ENCODE data around the gene SLCO1B3.

The SLCO1B3 gene

GRCh38 chr12:20829919-20830318, 19.4 kb downstream of the SLCO1B3 start:
- TF ChIP-seq CTCF (IDR thresholded peaks at IDR 0.05; ENCODE audit: extremely low read depth, missing control alignments): no peak
- DNase-seq (ENCODE audit: low spot score): no peak

DNA sequence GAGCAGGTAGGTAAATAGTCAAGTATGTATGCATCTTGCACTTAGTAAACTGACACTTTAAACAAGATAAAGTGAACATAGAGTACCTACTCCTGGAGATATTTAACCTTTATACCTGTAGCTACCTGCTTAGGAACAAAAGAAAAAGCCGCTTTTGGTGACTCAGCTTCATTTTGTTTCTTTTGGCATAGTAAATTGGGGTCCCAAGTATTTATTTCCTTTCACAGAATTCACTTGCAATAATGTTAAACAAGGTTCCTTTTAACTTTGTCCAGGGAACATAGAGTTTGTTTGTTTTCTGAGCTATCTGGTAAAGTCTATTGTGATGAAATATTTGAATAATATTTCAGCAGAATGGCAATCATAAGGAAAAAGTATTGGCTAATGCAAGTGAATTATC, 20.0 kb downstream of the SLCO1B3 start:
- no peak for TF ChIP-seq CTCF (IDR thresholded peaks at IDR 0.05; ENCODE audit: extremely low read depth, missing control alignments)
- DNase-seq (ENCODE audit: low spot score): no peak

DNA sequence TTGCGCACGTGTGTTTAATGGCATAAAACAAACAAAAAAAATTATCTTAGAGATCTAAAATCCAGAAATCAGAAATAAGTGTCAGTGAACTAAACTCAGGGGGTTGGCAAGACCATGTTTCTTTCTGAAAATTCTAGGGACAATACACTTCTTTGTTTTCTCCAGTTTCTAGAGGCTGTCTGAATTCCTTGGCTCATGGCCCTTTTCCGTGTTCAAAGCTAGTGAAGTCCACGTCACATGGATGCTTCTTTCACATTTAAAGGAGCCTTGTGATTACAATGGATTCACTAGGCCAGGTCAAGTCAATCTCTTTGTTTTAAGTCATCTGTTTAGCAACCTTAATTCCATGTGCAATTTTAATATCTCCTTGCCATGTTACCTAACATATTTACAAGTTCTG, 22.4 kb downstream of the SLCO1B3 start:
- TF ChIP-seq CTCF (IDR thresholded peaks at IDR 0.05; ENCODE audit: extremely low read depth, missing control alignments): no peak
- no peak for DNase-seq (ENCODE audit: low spot score)

- no peak for DNase-seq (ENCODE audit: low spot score)
- TF ChIP-seq CTCF (IDR thresholded peaks at IDR 0.05; ENCODE audit: extremely low read depth, missing control alignments): no peak
Observed at GRCh38 chr12:20852649-20853048, 42.1 kb downstream of the SLCO1B3 start.

DNA sequence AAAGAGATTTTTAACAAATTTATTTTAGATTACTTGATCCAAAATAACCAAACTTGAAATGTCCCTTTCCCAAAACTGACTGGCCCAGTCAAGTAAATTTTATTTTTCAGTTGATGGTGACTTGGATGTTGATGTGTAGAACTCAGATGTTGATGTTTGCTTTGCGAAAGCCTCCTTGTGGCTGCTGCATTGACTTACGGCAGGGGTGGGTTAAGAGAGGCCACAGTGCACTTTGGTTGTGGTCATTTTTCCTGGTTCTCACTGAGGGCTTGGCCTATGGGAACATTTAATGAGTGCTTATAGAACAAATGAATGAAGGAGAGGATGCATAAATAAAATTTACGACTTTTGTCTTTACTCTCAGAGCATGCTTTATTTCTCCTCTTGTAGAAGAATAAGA, 52.6 kb downstream of the SLCO1B3 start:
- no peak for DNase-seq (ENCODE audit: low spot score)
- TF ChIP-seq CTCF (IDR thresholded peaks at IDR 0.05; ENCODE audit: extremely low read depth, missing control alignments): no peak

DNA sequence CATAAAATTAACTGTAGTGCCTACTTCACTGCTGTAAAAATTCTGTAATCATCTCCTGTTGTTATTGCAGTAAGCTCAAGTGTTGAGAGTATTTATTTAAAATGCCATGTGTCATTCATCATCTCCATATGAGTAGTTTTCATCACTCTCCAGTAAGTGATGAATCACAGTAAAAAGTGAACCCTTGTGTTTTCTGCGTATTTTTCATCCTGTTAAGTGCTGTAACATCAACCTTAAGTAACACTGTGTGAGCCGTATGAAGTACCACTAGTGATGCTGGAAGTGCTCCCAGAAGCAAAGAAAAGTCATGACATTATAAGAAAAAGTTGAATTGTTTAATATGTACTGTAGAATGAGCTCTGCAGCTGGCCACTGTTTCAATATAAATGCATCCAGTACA, 55.4 kb downstream of the SLCO1B3 start:
- TF ChIP-seq CTCF (IDR thresholded peaks at IDR 0.05; ENCODE audit: extremely low read depth, missing control alignments): no peak
- DNase-seq (ENCODE audit: low spot score): no peak

DNA sequence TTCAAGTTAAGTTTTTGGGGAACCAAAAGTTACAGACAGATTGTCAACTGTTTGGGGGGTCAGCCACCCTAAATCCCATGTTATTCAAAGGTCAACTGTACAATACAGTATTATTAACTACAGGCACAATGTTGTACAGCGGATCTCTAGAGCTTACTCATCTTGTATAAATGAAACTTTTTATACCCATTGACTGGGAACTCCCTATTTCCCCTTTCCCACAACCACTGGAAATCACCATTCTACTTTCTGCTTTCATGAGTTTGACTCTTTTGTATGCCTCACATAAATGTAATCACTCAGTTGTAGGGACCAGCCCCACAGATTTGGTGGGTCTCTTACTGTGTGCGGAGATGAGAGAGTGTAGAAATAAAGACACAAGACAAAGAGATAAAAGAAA, 57.8 kb downstream of the SLCO1B3 start:
- DNase-seq (ENCODE audit: low spot score): no peak
- no peak for TF ChIP-seq CTCF (IDR thresholded peaks at IDR 0.05; ENCODE audit: extremely low read depth, missing control alignments)

Data from GM20000 (cell line).